Measurements from ENCODE around the gene HAND2. TPM values are rescaled to one million over a fixed set of nuclear protein-coding genes. Genes with fewer than 3 reads are reported as not detected.

HAND2 gene
- total RNA-seq, 2 experiments from 2014 or later, result not detected

DNA sequence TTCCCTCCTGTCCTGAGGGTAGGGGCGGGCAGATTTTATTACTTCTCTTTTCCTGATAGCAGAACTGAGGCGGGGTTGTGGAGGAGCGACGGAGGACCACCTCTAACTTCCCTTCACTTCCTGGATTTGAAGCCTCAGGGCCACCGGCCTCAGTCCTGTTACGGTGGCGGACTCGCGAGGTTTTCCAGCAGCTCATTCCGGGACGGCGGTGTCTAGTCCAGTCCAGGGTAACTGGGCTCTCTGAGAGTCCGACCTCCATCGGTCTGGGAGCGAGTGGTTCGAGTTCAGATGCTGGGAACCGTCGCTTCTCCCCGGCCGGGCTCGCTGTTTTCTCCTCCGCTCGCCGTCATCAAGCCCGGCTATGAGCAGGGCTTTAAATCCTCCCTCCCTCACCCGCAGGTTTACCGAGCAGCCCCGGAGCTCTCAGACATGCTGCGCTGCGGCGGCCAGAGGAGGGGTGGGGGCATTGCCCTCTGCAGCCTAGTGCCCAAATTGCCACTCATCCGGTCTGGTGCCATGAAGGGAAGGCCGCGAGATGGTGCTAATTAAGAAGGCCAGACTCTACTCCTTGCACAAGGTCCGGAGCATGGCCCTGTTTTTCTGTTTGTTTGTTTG is 23.3 kb downstream of the HAND2 start:
- CTCF ChIA-PET, result interaction anchor here (0.6 to 2.3 kb wide), 4 partner anchors 90 to 1211 kb away, joined by 3 to 8 read pairs (median 4); no protein-coding TSS in a partner anchor
- POLR2A ChIA-PET, result no interaction called here

- ChIA-PET CTCF (interaction anchor here (0.6 to 2.3 kb wide), 5 partner anchors 66 to 1211 kb away, joined by 3 to 8 read pairs (median 3); no protein-coding TSS in a partner anchor), POLR2A (no interaction called here)
Observed at GRCh38 chr4:173505924-173506518, 24.0 kb downstream of the HAND2 start.

- ChIA-PET CTCF (no interaction called here), POLR2A (no interaction called here)
Observed at GRCh38 chr4:173504181-173504503, 25.9 kb downstream of the HAND2 start.

DNA sequence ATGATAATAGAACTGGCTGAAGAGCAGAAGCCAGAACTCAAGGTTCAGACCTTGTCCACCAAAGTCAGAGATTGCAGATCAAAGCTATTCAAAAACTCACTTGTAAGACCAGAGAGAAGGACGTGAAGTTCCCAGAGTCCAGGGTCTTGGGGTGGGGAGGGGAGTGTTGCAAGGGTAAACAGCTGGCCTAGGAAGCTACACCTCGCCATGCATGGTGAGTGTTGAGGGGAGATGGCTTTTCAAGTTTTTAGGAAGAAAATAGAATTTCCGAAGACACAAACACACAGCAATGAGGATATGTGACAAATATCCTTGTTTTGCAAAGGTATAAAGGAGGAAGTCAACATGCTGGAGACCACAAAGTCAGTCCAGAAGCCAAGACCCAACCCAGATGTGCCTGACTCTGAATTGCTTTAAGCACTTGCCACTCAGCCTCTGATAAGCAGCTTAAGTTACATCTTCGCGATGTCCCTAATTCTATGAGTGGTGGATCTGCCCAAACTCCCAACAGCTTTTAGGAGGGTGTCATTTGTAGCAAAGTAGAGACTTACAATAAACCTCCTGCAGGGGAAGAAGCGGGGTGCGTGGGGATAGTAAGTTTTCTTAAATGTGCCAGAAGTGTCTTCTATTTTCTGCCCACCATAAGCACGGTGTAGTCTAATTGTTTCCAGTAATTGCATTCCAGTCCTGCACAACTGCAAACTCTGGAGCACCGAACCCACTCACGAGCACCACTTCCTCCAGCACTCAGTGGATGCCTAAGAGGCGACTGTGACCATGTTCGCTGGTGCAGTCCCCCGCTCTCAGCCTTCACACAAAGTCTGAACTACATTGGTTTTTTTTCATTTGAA is 26.5 kb downstream of the HAND2 start:
- ChIA-PET CTCF (interaction anchor here (1.4 kb wide), 1 partner anchor 83 kb away, joined by 3 read pairs; no protein-coding TSS in a partner anchor), POLR2A (no interaction called here)

GRCh38 chr4:173502282-173502681 is 27.7 kb downstream of the HAND2 start:
- ChIA-PET POLR2A (no interaction called here), CTCF (interaction anchor here (1.4 kb wide), 1 partner anchor 82 kb away, joined by 3 read pairs; no protein-coding TSS in a partner anchor)

DNA sequence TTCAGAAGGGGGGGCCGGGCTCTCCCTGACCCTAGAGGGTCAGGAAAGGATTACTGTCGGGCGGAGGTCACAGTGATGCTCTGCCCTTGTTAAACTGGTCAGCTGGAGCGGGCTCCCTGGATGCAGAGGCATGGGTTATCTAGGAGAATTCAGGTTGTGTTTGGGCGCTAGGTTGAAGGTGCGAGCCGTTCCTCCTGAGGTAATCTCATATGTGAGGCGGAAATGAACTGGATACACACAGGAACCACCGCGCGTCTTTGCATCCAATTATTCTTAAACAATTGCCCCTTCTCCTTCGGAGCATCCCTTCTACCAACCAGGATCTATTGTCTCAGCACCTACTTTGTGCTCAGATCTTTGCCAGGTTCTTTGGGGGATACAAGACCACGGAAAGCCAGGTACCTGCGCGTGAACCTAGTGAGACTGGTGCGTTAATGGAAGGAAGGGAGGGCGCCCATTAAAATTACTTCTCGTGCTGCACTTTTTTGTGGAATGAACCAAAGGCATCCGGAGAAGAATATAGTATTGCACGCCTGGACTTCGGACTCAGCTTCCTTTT is 28.4 kb downstream of the HAND2 start:
- ChIA-PET CTCF (interaction anchor here (1.4 kb wide), 1 partner anchor 81 kb away, joined by 3 read pairs; no protein-coding TSS in a partner anchor), POLR2A (no interaction called here)

- ChIA-PET CTCF (no interaction called here), POLR2A (no interaction called here)
Observed at GRCh38 chr4:173500841-173501591, 29.0 kb downstream of the HAND2 start.

GRCh38 chr4:173499658-173500535 is 30.1 kb downstream of the HAND2 start:
- CTCF ChIA-PET, result no interaction called here
- POLR2A ChIA-PET, result no interaction called here

- CTCF ChIA-PET, result no interaction called here
- POLR2A ChIA-PET, result no interaction called here
Observed at GRCh38 chr4:173498771-173499170, 31.3 kb downstream of the HAND2 start.

DNA sequence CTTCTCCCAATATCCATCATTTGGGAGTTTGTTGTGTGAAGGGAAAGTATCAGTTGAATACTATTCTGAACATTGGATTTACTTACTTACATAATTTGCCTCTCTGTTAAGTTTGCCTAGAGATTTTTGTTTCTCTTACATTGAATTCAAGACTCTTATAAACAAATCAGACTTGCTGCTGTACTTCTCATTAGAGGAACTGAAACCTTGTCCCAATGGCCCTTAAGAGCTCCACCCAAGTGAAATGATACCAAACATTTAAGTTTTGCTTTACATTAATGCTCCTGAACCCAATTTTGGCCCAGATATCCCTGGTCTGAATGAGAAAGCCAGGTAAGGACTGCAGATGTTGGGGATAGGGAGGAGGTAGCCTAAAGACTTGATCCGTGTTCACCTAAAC is 32.0 kb downstream of the HAND2 start:
- ChIA-PET CTCF (interaction anchor here (0.7 kb wide), 1 partner anchor 66 kb away, joined by 4 read pairs; no protein-coding TSS in a partner anchor), POLR2A (no interaction called here)

GRCh38 chr4:173494013-173494970 is 35.7 kb downstream of the HAND2 start:
- ChIA-PET CTCF (interaction anchor here (0.6 to 1.1 kb wide), 6 partner anchors 12 to 311 kb away, joined by 3 read pairs; no protein-coding TSS in a partner anchor), POLR2A (no interaction called here)

GRCh38 chr4:173493041-173493440 is 37.0 kb downstream of the HAND2 start:
- POLR2A ChIA-PET, result no interaction called here
- CTCF ChIA-PET, result interaction anchor here (0.7 kb wide), 2 partner anchors 634 to 1574 kb away, joined by 3 to 5 read pairs; no protein-coding TSS in a partner anchor

DNA sequence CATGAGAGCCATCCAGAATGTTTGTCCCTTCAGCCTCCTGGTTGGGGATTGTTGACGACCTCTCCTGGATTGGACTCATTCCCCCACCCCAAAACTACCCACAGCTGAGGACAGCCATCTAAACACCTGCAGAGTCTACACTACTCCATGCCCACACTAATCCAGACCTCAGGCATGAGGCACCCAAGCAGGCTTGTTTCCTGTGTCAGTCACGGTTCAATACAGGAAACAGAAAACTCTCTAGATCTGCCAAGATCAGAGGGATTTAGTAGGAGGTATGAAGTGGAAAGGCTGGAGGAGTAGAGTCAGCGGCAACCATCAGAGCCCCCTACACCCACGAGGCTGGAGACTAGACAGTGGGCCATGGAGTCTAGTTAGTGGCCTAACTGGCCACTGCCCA is 37.7 kb downstream of the HAND2 start:
- POLR2A ChIA-PET, result no interaction called here
- CTCF ChIA-PET, result no interaction called here

DNA sequence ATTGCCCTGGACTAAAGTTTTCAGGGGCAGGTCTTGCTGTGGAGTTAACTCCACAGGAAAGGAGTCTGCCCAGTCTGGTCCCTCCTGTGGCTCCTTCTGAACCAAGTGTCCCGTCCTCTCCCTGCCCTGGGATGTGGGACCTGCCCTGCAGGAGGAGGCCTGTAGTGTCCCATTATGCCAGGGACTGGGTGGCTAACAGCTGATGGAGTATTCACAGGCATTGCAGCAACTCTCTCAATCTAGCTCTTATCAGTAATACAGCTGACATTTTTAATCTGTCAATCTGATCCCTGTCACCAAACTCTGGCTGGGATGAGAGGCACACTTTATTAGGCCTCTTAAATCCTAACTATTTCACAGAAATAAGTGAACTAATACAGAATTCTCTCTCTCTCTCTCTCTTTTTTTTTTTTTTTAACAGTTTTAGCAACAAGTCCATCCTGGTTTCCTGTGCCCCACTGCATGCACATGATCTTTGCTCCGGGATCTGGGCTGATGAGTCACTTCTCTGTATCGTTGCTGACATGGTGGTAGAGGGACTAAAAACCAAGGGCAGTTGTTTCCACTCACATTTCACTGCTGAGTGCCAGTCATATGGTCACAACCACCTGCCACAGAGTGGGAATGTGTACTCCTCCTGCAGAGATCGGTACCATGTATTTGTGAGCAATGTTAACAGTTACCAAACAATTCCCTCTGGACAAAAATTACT is 39.1 kb downstream of the HAND2 start:
- ChIA-PET POLR2A (no interaction called here), CTCF (interaction anchor here (0.7 kb wide), 1 partner anchor 76 kb away, joined by 3 read pairs; no protein-coding TSS in a partner anchor)

DNA sequence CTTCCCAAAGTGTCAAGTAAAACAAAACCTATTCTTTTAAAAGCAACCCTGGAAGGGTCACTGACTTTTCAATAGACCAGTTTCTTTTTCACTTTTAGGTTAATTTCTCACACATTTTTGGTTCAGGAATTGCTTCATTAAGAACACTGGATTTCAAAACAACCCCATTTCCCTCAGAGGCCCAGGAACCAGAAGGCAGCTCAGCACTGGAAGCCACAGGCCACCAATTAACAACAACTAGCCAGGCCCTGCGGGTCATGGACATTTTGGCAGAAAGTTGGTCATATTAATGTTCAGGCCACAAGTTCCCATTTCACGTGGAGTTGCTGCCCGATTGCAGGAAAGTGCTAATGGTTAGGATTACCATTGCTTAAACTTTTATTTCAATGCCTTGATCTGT is 39.8 kb downstream of the HAND2 start:
- POLR2A ChIA-PET, result no interaction called here
- CTCF ChIA-PET, result no interaction called here

DNA sequence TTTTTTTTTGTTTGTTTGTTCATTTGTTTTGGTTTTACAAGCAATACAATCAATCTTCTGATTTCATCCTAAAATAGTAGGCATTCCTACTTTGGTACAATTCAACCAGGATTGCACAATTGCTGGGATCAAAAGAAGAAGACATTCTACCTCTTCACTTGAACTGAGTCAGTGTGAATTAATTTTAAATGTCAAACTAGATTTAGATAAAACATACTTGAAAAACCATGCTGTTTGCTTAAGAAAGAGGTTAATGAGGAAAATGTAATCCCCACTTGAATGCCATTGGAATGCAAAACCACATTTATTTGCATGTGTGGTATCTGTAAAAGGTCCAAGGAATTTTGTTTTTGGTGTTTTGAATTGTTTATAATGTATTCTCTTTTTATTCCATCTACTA is 40.5 kb downstream of the HAND2 start:
- POLR2A ChIA-PET, result no interaction called here
- CTCF ChIA-PET, result no interaction called here

DNA sequence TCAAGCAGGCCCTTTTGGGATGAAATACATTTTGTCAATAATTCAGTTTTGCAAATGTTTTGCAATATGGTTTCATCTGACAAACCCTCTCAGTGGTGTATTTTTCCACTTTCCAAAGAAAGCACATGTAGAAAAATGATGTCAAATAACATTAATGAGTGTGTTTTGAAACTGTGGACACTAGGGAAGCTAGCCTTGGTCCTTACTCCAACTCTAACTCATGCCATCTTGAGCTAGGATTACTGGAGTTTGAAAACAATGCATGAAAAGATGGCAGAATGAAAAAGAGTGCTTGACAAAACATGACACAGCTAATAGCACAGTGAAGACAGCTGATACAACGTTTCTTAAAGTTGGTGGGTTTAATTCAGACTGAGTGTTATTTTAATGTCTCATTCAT is 41.4 kb downstream of the HAND2 start:
- POLR2A ChIA-PET, result no interaction called here
- CTCF ChIA-PET, result no interaction called here
